HCT116 (cell line): ENCODE measurements around the gene NBAS. TPM values are rescaled to one million over a fixed set of nuclear protein-coding genes. Genes with fewer than 3 reads are reported as not detected.
"Not testable (repeated sequence)": the region's sequence is repeated elsewhere in the genome, so short reads cannot be mapped to it uniquely, and the experiment has no call there.

Experiments
- ATAC-seq: fragments of 200-7000 bp; cut with Tn5 transposase; 2 replicates; pipeline ENCODE4 v1.9.1; 2020; ENCODE audit warnings: mild to moderate bottlenecking, moderate library complexity
- BruUV-seq: library from RNA; stranded (reverse); fragments of 400-500 nt; replicated peaks from 2 replicates; lab custom pipeline; 2021; lab: Mats Ljungman, UMichigan
- CTCF ChIA-PET: fragments of 300-600 bp; sonication (Branson Sonifier 250); formaldehyde crosslinking; loops from one replicate; lab custom pipeline; 2021; ENCODE audit warnings: antibody characterized with exemption; lab: Charles Lee
- POLR2A ChIA-PET: fragments of 300-600, 350-600 bp; sonication (Branson Sonifier 250); formaldehyde crosslinking; loops from one replicate; lab custom pipeline; 2021; ENCODE audit warnings: antibody characterized with exemption; lab: Charles Lee
- RAD21 ChIA-PET, 2 experiments: fragments of 300-600 bp; sonication (Branson Sonifier 250); formaldehyde crosslinking; loops; one replicate each; lab custom pipeline; 2023; ENCODE audit warnings: low total read pairs in 2 of 2; ENCODE audit not compliant: uncharacterized antibody in 2 of 2, unreplicated experiment in 2 of 2, low non-redundant PET in 1 of 2; lab: Charles Lee
- DNase-seq: peaks from one replicate; pipeline ENCODE4 v3.0.0-alpha.2; 2010; ENCODE audit warnings: low read depth, low spot score
- H2AFZ ChIP-seq: fragments of 200-600 bp; shearing (Covaris generic), sonication (generic); 2 replicates; pipeline ENCODE4 v1.6.1; 2017; ENCODE audit warnings: low read depth, mixed run types, mixed read lengths, antibody characterized with exemption, low read length; ENCODE audit not compliant: poor library complexity, severe bottlenecking
- H3K27ac ChIP-seq: 2 replicates; pipeline ENCODE4 v1.5.1; 2012; ENCODE audit warnings: low read depth, low read length
- H3K27me3 ChIP-seq: fragments of 200-600 bp; sonication (generic); 2 replicates; pipeline ENCODE4 v1.6.1; 2016; ENCODE audit warnings: mixed run types, low read length, mixed read lengths; ENCODE audit not compliant: insufficient read depth
- H3K36me3 ChIP-seq, 2 experiments: fragments of 200-500 bp in 1 of 2; fragments of 200-600 bp in 1 of 2; sonication (Bioruptor generic) in 1 of 2; sonication (generic) in 1 of 2; 2 replicates each; pipeline versions ENCODE4 v1.5.1 to v1.6.1; 2014 to 2016; ENCODE audit warnings: low read length in 2 of 2, inconsistent platforms in 1 of 2, mixed read lengths in 1 of 2, mixed run types in 1 of 2; ENCODE audit not compliant: insufficient read depth in 2 of 2, control insufficient read depth in 1 of 2
- H3K4me1 ChIP-seq, 2 experiments: fragments of 200-600 bp in 1 of 2; sonication (generic) in 1 of 2; 2 replicates each; pipeline versions ENCODE4 v1.5.1 to v1.6.1; 2012 to 2017; ENCODE audit warnings: low read length in 2 of 2, inconsistent platforms in 1 of 2, mild to moderate bottlenecking in 1 of 2, mixed read lengths in 1 of 2, mixed run types in 1 of 2, moderate library complexity in 1 of 2; ENCODE audit not compliant: insufficient read depth in 2 of 2, control insufficient read depth in 1 of 2
- H3K4me2 ChIP-seq: fragments of 200-600 bp; sonication (generic); 2 replicates; pipeline ENCODE4 v1.6.1; 2017; ENCODE audit warnings: mixed run types, low read length, mixed read lengths
- H3K4me3 ChIP-seq, 2 experiments: fragments of 200-600 bp in 1 of 2; sonication (generic) in 1 of 2; replicated peaks in 1 of 2; 2 replicates each; pipeline ENCODE4 v1.5.1; 2011 to 2016; ENCODE audit warnings: low read length in 2 of 2, control low read depth in 1 of 2, low read depth in 1 of 2, mild to moderate bottlenecking in 1 of 2, mixed read lengths in 1 of 2, mixed run types in 1 of 2
- H3K79me2 ChIP-seq: fragments of 200-600 bp; sonication (generic); 2 replicates; pipeline ENCODE4 v1.6.1; 2017; ENCODE audit warnings: mild to moderate bottlenecking, mixed run types, low read length, moderate library complexity, mixed read lengths; ENCODE audit not compliant: insufficient read depth
- H3K9ac ChIP-seq: fragments of 200-600 bp; sonication (generic); 2 replicates; pipeline ENCODE4 v1.6.1; 2016; ENCODE audit warnings: low read length, mixed read lengths
- H3K9me2 ChIP-seq: fragments of 200-600 bp; sonication (generic), shearing (Covaris generic); 2 replicates; pipeline ENCODE4 v1.6.1; 2017; ENCODE audit warnings: mixed run types, mild to moderate bottlenecking, moderate library complexity; ENCODE audit not compliant: insufficient read depth
- H3K9me3 ChIP-seq, 2 experiments: fragments of 200-500 bp in 1 of 2; fragments of 200-600 bp in 1 of 2; sonication (Bioruptor generic) in 1 of 2; sonication (generic) in 1 of 2; 2 replicates each; pipeline ENCODE4 v1.6.1; 2014 to 2017; ENCODE audit warnings: low read length in 2 of 2, mixed read lengths in 2 of 2, inconsistent platforms in 1 of 2, low read depth in 1 of 2, mild to moderate bottlenecking in 1 of 2, mixed run types in 1 of 2, moderate library complexity in 1 of 2; ENCODE audit not compliant: control insufficient read depth in 1 of 2, insufficient read depth in 1 of 2
- H4K20me1 ChIP-seq: fragments of 200-600 bp; sonication (generic), shearing (Covaris generic); 2 replicates; pipeline ENCODE4 v1.6.1; 2017; ENCODE audit warnings: mixed run types, mild to moderate bottlenecking, moderate library complexity; ENCODE audit not compliant: insufficient read depth
- CBX3 ChIP-seq: IDR thresholded peaks from 2 replicates; pipeline ENCODE4 v1.6.1; 2012; ENCODE audit warnings: low read depth
- ELF1 ChIP-seq: IDR thresholded peaks from 2 replicates; pipeline ENCODE4 v1.6.1; 2012; ENCODE audit warnings: low read depth, borderline replicate concordance
- EZH2 ChIP-seq: fragments of 200-600 bp; sonication (generic); IDR thresholded peaks from 2 replicates; pipeline ENCODE4 v1.6.1; 2017; ENCODE audit warnings: antibody characterized with exemption, mixed run types
- SIN3A ChIP-seq: IDR thresholded peaks from 2 replicates; pipeline ENCODE4 v1.6.1; 2012; ENCODE audit warnings: low read depth
- SP1 ChIP-seq: IDR thresholded peaks from 2 replicates; pipeline ENCODE4 v1.6.1; 2012; ENCODE audit warnings: low read depth
- TCF7L2 ChIP-seq: IDR thresholded peaks from 2 replicates; pipeline ENCODE4 v1.7.0; 2011; ENCODE audit warnings: borderline replicate concordance, inconsistent platforms; ENCODE audit not compliant: insufficient read depth, insufficient read length; ENCODE audit errors: extremely low read depth
- YY1 ChIP-seq: IDR thresholded peaks from 2 replicates; pipeline ENCODE4 v1.6.1; 2011; ENCODE audit warnings: low read length, low read depth, moderate library complexity, mild to moderate bottlenecking; ENCODE audit not compliant: insufficient replicate concordance; ENCODE audit errors: extremely low read depth
- intact Hi-C: fragments of 100-400 bp; cut with micrococcal nuclease; formaldehyde crosslinking; loops from 2 replicates; pipeline ENCODE4 v1.10.0; 2022
- total RNA-seq: library from RNA; stranded (reverse); gene quantifications from one replicate; pipeline ENCODE4 v1.2.1, GENCODE V29; 2021; ENCODE audit not compliant: unreplicated experiment
- TF ChIP-seq, protein P1 (sequence below): IDR thresholded peaks from 2 replicates; pipeline ENCODE4 v1.6.1; 2012; ENCODE audit warnings: low read depth
- TF ChIP-seq, protein P2 (sequence below): IDR thresholded peaks from 2 replicates; pipeline ENCODE4 v1.6.1; 2011; ENCODE audit warnings: mild to moderate bottlenecking, low read length, moderate library complexity; ENCODE audit not compliant: insufficient replicate concordance; ENCODE audit errors: extremely low read depth
- TF ChIP-seq, protein P3 (sequence below): IDR thresholded peaks from 2 replicates; pipeline ENCODE4 v1.6.1; 2012

Gene NBAS
- total RNA-seq, 1 experiment from 2014 or later, result 32.8 TPM

DNA sequence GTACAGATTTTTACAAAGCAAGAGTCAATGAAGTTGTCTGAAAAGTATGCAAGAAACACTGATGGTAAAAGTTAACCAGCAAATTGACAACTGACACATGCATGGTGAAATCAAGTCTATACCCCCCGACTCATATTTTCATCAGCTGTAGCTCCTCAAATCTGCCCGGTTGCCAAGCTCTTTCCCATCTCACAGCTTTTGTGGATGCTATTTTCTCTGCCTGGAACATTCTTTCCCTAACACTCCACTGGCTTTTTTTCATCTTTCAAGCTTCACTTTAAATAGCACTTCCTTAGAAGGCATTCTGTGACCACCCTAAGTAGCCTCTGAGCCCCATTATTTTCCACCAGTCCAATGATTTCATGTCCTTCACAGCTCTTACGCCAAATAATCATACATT is 18.1 kb downstream of the NBAS start:
- TF ChIP-seq ELF1 (no peak), SP1 (no peak), EZH2 (no peak), CBX3 (no peak), YY1 (no peak), TCF7L2 (no peak), SIN3A (no peak)
- TF ChIP-seq, protein P1, sequence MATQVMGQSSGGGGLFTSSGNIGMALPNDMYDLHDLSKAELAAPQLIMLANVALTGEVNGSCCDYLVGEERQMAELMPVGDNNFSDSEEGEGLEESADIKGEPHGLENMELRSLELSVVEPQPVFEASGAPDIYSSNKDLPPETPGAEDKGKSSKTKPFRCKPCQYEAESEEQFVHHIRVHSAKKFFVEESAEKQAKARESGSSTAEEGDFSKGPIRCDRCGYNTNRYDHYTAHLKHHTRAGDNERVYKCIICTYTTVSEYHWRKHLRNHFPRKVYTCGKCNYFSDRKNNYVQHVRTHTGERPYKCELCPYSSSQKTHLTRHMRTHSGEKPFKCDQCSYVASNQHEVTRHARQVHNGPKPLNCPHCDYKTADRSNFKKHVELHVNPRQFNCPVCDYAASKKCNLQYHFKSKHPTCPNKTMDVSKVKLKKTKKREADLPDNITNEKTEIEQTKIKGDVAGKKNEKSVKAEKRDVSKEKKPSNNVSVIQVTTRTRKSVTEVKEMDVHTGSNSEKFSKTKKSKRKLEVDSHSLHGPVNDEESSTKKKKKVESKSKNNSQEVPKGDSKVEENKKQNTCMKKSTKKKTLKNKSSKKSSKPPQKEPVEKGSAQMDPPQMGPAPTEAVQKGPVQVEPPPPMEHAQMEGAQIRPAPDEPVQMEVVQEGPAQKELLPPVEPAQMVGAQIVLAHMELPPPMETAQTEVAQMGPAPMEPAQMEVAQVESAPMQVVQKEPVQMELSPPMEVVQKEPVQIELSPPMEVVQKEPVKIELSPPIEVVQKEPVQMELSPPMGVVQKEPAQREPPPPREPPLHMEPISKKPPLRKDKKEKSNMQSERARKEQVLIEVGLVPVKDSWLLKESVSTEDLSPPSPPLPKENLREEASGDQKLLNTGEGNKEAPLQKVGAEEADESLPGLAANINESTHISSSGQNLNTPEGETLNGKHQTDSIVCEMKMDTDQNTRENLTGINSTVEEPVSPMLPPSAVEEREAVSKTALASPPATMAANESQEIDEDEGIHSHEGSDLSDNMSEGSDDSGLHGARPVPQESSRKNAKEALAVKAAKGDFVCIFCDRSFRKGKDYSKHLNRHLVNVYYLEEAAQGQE, result no peak
- TF ChIP-seq, protein P2, sequence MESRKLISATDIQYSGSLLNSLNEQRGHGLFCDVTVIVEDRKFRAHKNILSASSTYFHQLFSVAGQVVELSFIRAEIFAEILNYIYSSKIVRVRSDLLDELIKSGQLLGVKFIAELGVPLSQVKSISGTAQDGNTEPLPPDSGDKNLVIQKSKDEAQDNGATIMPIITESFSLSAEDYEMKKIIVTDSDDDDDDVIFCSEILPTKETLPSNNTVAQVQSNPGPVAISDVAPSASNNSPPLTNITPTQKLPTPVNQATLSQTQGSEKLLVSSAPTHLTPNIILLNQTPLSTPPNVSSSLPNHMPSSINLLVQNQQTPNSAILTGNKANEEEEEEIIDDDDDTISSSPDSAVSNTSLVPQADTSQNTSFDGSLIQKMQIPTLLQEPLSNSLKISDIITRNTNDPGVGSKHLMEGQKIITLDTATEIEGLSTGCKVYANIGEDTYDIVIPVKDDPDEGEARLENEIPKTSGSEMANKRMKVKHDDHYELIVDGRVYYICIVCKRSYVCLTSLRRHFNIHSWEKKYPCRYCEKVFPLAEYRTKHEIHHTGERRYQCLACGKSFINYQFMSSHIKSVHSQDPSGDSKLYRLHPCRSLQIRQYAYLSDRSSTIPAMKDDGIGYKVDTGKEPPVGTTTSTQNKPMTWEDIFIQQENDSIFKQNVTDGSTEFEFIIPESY, result no peak
- TF ChIP-seq, protein P3, sequence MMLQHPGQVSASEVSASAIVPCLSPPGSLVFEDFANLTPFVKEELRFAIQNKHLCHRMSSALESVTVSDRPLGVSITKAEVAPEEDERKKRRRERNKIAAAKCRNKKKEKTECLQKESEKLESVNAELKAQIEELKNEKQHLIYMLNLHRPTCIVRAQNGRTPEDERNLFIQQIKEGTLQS, result no peak
- TF ChIP-seq, all 23 proteins: peak for 0
- no TSS peak for BruUV-seq
- no peaks in the 10 kb centered on the region for H3K36me3 ChIP-seq
- no peak overlapping the region for H2AFZ ChIP-seq
- no peaks in the 10 kb centered on the region for H3K27me3 ChIP-seq
- H3K9me3 ChIP-seq, result no peaks in the 10 kb centered on the region
- CTCF ChIA-PET, result no interaction called here
- H3K9ac ChIP-seq, result no peak overlapping the region
- no peak overlapping the region for H3K27ac ChIP-seq
- H3K4me1 ChIP-seq, result no peaks in the 10 kb centered on the region
- H3K4me3 ChIP-seq, result no peak overlapping the region
- intact Hi-C loops, result no loop called here
- DNase-seq (no peak), ATAC-seq (no peak)
- POLR2A ChIA-PET, result no interaction called here
- H3K9me2 ChIP-seq, result no peaks in the 10 kb centered on the region
- H3K79me2 ChIP-seq, result no peaks in the 10 kb centered on the region
- RAD21 ChIA-PET, result no interaction called here
- H3K4me2 ChIP-seq, result no peak overlapping the region
- peaks cover 4% of the 10 kb centered on the region; the same call in 1 of the 2 replicates for H4K20me1 ChIP-seq

DNA sequence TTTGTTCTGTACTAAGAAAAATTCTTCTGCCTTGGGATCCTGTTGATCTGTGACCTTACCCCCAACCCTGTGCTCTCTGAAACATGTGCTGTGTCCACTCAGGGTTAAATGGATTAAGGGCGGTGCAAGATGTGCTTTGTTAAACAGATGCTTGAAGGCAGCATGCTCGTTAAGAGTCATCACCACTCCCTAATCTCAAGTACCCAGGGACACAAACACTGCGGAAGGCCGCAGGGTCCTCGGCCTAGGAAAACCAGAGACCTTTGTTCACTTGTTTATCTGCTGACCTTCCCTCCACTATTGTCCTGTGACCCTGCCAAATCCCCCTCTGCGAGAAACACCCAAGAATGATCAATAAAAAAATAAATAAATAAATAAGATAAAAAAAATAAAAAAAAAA is 18.9 kb downstream of the NBAS start:
- H3K27me3 ChIP-seq, H2AFZ ChIP-seq, H3K4me3 ChIP-seq, H3K9me3 ChIP-seq, H3K79me2 ChIP-seq, H4K20me1 ChIP-seq, POLR2A ChIA-PET, H3K4me2 ChIP-seq, H3K4me1 ChIP-seq, DNase-seq, intact Hi-C loops, CTCF ChIA-PET, ATAC-seq, H3K36me3 ChIP-seq, BruUV-seq, RAD21 ChIA-PET, H3K9ac ChIP-seq, H3K9me2 ChIP-seq, H3K27ac ChIP-seq: not testable (repeated sequence)
